ENCODE data around the gene UCN3.
A peak's percentile ranks its signal among the peaks of the same experiment; 100 is the strongest.
"Not testable (repeated sequence)": the region's sequence is repeated elsewhere in the genome, so short reads cannot be mapped to it uniquely, and the experiment has no call there.

The UCN3 gene

GRCh38 chr10:5410787-5411186, 46.0 kb downstream of the UCN3 start:
- DNase-seq = not testable (repeated sequence)

- no peak for DNase-seq
Measured at GRCh38 chr10:5411941-5412276, 47.1 kb downstream of the UCN3 start.

DNA sequence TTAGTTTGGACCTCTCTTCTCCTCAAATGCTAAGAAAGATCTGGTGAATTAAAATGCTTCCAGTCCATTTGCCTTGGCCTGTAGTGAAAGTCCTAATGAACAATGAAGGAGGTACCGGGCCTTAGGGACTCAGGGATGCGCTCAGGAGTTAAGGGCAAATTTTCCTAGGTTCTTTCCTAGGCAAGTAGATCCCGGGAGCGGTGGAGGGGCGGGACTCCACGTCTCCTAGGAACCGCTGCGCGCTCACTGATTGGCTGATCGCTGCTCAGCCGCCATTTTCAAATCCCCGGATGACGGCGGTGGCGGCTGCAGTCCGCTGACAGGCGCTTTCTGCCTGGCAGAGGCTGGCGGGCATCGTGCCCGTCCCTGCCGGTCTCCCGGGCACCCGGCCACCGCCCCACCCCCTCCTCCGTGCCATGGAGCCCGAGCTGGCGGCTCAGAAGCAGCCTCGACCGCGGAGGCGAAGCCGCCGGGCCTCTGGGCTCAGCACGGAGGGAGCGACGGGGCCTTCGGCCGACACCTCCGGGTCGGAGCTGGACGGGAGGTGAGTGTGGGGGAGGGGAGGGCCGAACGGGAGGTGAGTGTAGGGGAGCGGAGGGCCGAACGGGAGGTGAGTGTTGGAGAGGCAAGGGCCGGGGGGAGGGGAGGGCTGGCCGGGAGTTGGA, 47.6 kb downstream of the UCN3 start, which contains the start of gene NET1:
Gene NET1, plus strand, starts transcription at position 281 of the 665 bp plus-strand sequence. Its CDS starts 136 bp downstream, at position 417.
- DNase-seq = peak; percentile 71

DNA sequence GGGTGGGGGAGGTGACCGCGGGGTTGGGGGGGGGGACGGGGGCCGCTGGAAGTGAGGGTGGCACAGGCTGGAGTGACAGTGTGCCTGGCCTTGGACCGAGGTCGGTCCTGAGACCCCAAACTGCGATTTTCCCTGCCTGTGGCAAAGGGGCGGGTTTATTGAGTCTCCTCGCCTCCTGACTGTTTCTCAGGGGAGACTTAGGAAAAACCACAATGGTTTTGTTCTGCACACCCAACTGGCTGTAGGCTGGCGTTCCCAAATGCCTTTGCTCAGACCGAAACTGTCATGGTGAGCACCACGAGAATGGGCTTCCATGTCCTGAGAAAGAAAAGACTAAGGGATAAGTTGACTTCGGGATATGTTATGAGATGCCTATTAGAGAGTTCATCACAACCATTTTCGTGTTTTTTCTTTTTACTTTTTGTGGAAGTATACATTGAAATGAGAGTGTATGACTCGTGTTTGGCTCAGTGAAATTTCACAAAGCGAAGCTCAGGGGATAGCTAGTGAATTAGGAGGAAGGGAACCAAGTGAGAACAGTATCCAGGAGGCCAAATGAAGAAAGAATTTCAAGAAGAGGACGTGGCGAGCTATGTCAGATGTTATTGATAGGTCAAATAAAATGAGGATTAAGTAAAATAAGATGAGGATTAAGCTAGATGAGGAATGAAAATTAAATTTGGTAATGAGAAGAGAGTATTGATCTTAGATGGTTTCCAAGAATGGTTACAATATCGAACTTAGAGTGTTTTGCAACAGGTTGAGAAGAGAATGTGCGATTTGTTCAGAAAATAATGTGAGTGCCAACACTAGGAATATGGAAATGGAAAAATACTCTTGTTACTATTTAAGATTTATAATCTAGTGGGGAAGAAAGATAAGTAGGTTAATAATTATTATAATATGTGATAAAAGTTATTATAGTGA, 48.5 kb downstream of the UCN3 start:
- DNase-seq = no peak

DNA sequence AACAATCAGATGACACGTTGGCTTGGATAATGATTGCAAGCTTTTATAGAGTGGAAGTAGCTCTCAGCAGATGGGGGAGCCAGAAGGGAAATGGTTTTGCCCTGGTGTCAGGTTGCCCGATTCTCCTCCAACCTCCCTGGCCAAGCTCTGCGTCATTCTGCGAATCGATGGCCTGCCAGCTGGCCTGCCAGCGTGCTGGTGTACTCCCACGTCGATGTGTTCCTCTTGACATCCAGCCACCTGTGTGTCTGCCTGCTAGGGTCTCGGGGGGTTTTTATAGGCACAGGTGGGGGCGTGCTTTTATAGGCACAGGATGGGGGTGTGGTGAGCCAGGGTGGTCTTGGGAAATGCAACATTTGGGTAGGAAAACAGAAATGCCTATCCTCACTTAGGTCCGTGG, 52.2 kb downstream of the UCN3 start:
- no peak for DNase-seq

- no peak for DNase-seq
Measured at GRCh38 chr10:5418584-5418983, 53.8 kb downstream of the UCN3 start.

DNA sequence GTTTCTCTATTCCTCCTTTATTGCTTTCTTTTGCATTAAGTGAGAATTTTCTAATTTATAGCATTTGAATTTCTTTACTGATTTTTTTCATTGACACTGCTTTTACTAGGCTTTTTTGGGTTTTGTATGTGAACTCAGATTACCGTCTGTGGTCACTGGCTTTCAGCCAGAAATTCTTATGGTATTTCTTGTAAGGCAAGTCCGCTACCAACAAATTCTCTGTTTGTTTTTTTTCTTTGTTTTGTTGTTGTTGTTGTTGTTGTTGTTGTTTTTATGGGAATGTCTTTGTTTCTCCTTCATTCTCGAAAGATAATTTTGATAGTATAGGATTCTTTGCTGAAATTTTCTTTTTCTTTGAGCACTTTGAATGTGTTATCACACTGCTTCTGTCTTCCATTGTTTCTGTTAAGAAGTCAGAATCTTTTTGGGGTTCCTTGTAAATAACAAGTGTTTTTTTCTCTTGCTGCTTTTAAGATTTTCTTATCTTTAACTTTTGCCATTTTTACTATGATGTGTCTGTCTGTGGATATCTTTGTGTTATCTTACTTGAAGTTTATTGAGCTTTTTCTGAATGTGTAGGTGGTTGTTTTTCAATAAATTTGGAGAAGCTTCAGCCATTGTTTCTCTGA, 54.8 kb downstream of the UCN3 start:
- DNase-seq = no peak

DNA sequence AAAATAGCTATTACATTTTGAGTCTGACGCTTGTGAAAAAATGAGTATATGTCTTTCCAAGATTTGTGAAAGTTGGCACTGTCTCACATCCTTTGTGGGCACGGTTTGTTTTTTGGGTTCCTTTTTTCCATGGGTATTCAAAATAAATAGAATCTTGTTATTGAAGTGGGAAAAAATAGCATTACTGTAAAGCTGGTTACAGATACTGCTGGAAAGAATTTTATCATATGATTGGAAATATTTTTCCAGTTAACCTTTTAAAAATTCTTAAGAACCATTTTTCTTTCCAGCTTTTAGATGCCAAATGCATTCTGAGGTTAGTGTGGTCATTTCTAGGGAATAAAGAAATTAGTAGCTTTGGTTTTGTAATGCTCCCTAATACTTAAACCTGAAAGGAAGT, 59.0 kb downstream of the UCN3 start:
- no peak for DNase-seq
